Neural progenitor cell (in vitro differentiated cells): ENCODE measurements around the gene NLRP7.

ENCODE experiments used
- EZH2phosphoT487 ChIP-seq: fragments of 200-600 bp; sonication (generic); IDR thresholded peaks from 2 replicates; pipeline ENCODE4 v1.6.1; 2017; ENCODE audit warnings: antibody characterized with exemption
- TF ChIP-seq, protein P1 (sequence below): fragments of 200-600 bp; sonication (generic); IDR thresholded peaks from 2 replicates; pipeline ENCODE4 v1.5.1; 2017; ENCODE audit warnings: antibody characterized with exemption, mild to moderate bottlenecking

DNA sequence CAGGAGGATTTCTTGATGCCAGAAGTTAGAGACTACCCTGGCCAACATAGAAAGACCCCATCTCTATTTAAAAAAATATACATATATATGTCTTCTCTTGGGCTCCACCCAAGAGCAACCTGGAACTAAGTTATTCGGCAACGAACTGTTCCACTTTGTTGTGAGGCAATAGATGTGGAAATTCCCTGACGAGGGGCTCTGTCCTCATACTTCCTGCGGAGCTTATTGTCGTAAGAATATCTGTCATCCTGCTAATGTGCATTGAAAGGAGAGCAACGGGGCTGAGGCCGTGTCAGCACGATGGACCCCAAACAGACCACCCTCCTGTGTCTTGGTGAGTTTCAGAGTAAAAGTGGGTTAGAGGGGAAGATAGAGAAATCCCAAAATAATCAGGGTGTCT is 73.3 kb downstream of the NLRP7 start, which contains the start of gene FCAR:
- TF ChIP-seq, protein P1, sequence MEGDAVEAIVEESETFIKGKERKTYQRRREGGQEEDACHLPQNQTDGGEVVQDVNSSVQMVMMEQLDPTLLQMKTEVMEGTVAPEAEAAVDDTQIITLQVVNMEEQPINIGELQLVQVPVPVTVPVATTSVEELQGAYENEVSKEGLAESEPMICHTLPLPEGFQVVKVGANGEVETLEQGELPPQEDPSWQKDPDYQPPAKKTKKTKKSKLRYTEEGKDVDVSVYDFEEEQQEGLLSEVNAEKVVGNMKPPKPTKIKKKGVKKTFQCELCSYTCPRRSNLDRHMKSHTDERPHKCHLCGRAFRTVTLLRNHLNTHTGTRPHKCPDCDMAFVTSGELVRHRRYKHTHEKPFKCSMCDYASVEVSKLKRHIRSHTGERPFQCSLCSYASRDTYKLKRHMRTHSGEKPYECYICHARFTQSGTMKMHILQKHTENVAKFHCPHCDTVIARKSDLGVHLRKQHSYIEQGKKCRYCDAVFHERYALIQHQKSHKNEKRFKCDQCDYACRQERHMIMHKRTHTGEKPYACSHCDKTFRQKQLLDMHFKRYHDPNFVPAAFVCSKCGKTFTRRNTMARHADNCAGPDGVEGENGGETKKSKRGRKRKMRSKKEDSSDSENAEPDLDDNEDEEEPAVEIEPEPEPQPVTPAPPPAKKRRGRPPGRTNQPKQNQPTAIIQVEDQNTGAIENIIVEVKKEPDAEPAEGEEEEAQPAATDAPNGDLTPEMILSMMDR, result no peak
- no peak for TF ChIP-seq EZH2phosphoT487
